Activated naive CD4-positive, alpha-beta T cell treated with Interleukin-2 at 50 U/mL for 16 hours (primary cell): ENCODE results near the gene MGA.

Experiments used
- DNase-seq: peaks from one replicate; pipeline ENCODE4 v3.0.0-alpha.2; 2020

The MGA gene

GRCh38 chr15:41789236-41789635, 129.0 kb downstream of the MGA start:
- no peak for DNase-seq

GRCh38 chr15:41789662-41790061, 129.5 kb downstream of the MGA start:
- no peak for DNase-seq

- no peak for DNase-seq
Measured at GRCh38 chr15:41790169-41790568, 130.0 kb downstream of the MGA start.

GRCh38 chr15:41790756-41791546, 130.7 kb downstream of the MGA start:
- no peak for DNase-seq

GRCh38 chr15:41791547-41791937, 131.3 kb downstream of the MGA start:
- DNase-seq: no peak

GRCh38 chr15:41792000-41792637, 131.9 kb downstream of the MGA start:
- DNase-seq: no peak

GRCh38 chr15:41794081-41794480, 133.9 kb downstream of the MGA start:
- DNase-seq: no peak

- DNase-seq: no peak
Measured at GRCh38 chr15:41795996-41796856, 136.0 kb downstream of the MGA start.

GRCh38 chr15:41797201-41797944, 137.2 kb downstream of the MGA start:
- DNase-seq: no peak

GRCh38 chr15:41798607-41799487, 138.6 kb downstream of the MGA start:
- DNase-seq: no peak

GRCh38 chr15:41799488-41799805, 139.2 kb downstream of the MGA start:
- no peak for DNase-seq

GRCh38 chr15:41801185-41801584, 141.0 kb downstream of the MGA start:
- DNase-seq: no peak

GRCh38 chr15:41801850-41802455, 141.7 kb downstream of the MGA start:
- no peak for DNase-seq

GRCh38 chr15:41804361-41804760, 144.2 kb downstream of the MGA start:
- DNase-seq: no peak

GRCh38 chr15:41804916-41805666, 144.9 kb downstream of the MGA start:
- DNase-seq: no peak

- no peak for DNase-seq
Measured at GRCh38 chr15:41805711-41806110, 145.5 kb downstream of the MGA start.

- DNase-seq: no peak
Measured at GRCh38 chr15:41806291-41807181, 146.3 kb downstream of the MGA start.

- DNase-seq: no peak
Measured at GRCh38 chr15:41809121-41809520, 148.9 kb downstream of the MGA start.

- no peak for DNase-seq
Measured at GRCh38 chr15:41809526-41810220, 149.5 kb downstream of the MGA start.
